Thyroid gland (tissue), 4 donors: ENCODE data around the gene ZNF775.

ENCODE experiments used
- CTCF ChIP-seq, 6 experiments: fragments of 200-600 bp in 3 of 6; fragments of 450-650 bp in 3 of 6; sonication (generic) in 3 of 6; IDR thresholded peaks; one replicate each; pipeline ENCODE4 v1.5.1; 2016 to 2019; ENCODE audit warnings: antibody characterized with exemption in 6 of 6, mild to moderate bottlenecking in 2 of 6, inconsistent platforms in 1 of 6, moderate library complexity in 1 of 6
- POLR2A ChIP-seq, 2 donors: fragments of 450-650 bp; IDR thresholded peaks; one replicate each; pipeline ENCODE4 v1.6.1; 2017; ENCODE audit warnings: antibody characterized with exemption in 2 of 2, mild to moderate bottlenecking in 2 of 2, moderate library complexity in 1 of 2

- TF ChIP-seq CTCF (IDR thresholded peaks at IDR 0.05) (no peak), POLR2A (IDR thresholded peaks at IDR 0.05) (no peak)
Observed at GRCh38 chr7:150338166-150338829, 40.8 kb upstream of the ZNF775 start.
